Measurements from ENCODE around the gene TRIM41. TPM values are rescaled to one million over a fixed set of nuclear protein-coding genes. Genes with fewer than 3 reads are reported as not detected.

Gene TRIM41
- total RNA-seq, 1 donor from 2014 or later, result 24.6 TPM

DNA sequence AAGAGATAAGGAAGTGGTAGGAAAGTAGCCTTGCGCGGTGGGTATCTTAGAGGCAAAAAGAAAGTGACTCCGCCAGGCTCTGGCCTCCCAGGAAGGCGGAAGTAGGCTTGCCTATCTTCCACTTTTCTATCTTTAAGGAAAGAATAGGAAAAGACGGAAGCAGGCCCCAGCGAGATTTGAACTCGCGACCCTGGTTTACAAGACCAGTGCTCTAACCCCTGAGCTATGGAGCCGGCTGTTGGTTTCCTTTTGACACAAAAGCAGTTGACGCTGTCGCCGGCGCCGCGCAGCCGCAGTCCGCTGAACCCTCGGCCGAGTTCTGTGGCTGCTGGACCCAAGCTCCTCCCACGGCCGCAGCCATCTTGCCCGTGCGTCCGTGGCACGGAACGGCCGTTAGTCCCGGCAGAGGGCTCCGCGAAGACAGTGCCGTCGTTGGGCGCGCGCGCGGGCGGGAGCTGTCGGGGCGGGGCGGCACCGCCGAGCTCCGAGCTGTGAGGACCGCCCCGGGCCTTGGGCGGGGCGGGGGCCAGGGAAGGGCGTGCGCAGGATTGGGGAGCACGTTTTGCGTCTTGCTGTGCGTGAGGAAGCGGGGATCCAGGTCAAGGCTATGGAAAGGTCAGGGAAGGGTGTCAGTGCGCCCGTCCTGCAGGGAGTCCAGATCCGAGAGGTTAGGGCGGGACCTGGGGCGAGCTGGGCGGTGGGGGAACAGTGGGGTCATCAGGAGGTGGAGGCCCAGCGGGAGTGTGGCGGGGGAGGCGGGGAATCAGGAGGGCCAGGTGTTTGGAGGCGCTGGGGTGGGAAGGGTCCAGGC is 31.4 kb upstream of the TRIM41 start:
- intact Hi-C loops (cut with DNase I), result no loop called here
- peak; percentile 82 for ATAC-seq
- peak; percentile 98 for DNase-seq (ENCODE audit: low spot score)

DNA sequence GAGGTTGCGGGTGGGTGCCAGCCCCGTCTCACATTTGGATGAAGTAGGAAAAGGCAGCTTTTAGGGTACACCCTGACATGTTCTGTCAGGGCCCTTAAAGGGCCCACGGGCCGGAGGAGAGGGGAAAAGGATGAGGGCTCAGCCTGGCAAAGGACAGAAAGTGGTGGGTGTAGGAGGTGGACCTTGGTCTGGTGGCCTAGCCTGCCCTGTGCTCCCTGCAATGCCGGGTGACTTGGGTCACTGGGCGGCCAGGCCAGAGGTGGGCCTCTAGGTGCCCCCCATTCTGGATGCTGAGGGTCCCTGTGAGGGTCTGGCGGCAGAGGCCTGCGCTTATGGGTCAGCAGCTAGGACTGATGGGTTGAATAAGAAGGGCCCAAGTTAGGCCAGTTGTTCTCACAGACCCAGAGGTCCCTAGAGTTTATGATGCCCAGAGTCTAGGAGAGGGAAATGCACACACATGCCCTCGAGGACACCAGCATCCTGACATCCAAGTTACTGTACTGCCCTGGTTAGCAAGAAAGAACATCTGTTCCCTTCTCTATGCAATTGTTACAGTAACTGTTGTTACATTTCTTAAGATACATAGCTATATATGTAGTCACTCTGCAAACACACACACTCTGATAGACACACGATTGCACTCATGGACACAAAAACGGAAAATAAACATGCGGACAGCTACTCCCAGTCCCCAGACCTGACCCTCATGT is 30.6 kb upstream of the TRIM41 start:
- DNase-seq (ENCODE audit: low spot score) (no peak), ATAC-seq (no peak)
- intact Hi-C loops (cut with DNase I), result no loop called here

DNA sequence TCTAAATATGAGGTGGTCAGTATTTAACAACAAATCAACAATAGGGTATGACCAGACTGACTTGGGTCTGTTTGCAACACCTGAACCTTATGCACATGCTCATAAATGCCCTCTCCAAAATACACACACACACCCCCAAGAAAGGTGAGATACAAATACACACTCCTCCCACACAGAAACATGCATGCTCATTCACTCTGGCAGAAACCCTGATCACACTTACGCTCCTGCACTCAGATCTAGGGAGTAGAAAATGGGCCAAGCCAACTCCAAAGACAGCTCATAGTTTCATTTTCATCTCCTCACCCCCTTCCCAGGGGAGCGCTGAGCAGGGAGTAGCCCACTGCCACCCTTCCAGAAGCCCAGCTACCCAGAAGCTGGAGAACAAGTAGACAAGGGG is 29.4 kb upstream of the TRIM41 start:
- no peak for ATAC-seq
- intact Hi-C loops (cut with DNase I), result no loop called here
- no peak for DNase-seq (ENCODE audit: low spot score)

DNA sequence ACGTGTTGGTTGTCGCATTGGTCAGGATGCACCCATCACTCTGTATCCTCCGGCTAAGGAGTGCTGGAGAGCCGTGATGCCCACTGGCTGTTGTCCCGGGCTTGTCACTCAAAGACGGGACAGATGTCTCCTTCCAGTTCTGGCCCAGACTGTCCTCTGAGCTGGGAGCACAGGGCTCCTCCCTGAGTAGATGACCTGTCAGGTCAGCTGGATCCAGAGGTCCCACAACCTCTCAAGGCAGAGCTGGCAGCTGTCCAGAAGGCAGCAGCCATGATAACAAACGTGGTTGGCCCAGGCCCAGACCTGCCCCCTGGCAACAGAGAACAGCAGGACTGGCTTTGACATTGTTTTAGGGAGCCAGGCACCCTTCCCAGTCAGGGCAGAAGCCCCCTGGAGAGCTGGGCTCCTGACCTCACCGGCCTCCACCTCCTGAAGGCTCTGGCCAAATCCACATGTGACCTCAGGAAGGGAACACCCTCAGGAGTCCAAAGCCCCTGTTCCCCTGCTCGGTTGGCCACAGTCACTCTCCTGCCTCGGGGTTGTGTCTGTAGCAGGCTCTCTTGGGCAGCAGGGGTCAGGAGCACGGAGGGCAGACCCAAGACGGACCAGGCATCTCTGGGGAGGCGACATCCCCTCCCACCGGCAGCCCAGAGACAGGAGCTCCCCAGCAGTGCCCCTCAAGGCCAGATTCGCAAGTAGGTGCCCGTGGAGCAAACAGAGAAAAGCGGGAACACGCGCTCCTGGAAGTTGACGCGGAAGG is 28.4 kb upstream of the TRIM41 start:
- ATAC-seq, result no peak
- no peak for DNase-seq (ENCODE audit: low spot score)
- intact Hi-C loops (cut with DNase I), result no loop called here

DNA sequence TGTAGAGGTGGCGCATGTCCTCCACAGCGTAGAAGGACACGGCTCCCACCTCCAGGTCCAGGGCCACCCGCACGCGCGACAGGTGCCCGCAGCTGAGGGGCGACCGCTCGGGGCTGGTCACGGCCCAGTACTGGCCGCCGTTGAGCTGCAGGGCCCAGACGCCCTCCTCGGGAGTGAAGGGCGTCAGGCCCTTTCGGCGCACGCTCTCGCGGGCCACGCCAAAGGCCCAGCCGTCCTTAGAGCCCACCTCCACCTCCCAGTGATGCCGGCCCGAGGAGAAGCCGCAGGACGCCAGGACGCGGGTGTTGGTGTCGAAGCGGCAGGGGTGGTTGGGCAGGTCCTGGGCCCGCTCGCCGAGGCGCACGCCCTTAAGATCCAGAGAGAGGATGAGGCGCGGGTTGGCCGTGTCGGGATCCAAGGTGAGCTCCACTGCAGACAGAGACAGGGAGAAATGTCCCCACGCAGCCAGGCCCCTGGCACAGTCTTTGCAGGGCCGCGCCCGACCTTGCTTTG is 27.8 kb upstream of the TRIM41 start:
- DNase-seq (ENCODE audit: low spot score) (no peak), ATAC-seq (no peak)
- intact Hi-C loops (cut with DNase I), result no loop called here

DNA sequence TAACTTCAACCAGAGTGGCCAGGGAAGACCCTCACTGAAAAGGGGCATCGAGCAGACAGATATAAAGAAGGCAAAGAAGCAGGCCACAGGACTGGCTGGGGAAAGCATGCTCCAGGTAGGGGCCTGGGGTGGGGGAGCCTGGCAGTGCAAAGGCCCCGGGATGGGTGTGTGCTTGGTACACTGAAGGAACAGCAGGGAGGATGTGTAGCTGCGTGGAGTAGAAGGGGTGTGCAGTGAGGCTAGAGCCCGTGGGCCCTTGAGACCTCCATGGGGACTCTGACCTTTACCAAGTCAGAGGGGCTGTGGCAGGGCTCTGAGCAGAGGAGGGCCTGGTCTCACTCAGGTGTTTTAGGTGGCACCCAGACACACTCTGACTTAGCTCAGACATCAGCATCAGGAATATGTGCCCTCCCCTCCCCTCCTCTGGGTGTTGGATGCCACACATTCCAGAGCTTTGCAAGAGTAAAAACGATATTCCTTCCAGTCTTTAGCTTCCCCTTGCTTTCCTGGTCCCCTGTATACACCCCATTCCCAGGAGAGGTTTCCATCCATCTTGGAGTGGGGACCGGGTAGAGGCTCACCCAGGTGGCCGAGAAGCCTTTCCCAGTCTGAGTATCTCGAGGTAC is 25.6 kb upstream of the TRIM41 start:
- ATAC-seq (no peak), DNase-seq (ENCODE audit: low spot score) (no peak)
- intact Hi-C loops (cut with DNase I), result no loop called here

DNA sequence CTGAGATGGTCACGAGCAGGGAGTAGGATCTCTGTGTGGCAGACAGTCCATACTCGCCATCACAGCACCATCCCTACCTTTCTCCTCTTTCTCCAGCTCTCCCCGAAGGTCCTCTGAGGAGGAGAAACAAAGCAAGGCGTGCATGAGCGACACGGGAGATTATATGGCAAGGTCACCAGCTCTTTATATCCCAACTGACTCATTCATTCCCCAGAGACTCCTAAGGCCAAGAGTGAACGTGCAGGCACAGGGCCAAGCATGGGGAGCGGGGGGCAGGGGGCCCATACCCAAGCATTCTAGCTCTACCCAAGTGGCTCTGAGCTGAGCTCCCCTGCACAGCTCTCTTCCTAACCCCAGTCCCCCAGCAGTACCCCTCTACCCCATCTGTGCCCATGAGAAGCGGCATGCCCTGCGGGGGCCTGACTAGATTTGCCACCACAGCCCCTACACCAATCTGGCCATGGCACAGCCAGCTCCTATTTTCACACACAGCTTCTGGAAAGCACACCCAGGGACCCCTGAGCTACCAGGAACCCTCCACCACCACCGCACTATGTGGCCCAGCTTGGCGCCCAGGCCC is 24.9 kb upstream of the TRIM41 start:
- DNase-seq (ENCODE audit: low spot score), result no peak
- intact Hi-C loops (cut with DNase I), result no loop called here
- ATAC-seq, result no peak

DNA sequence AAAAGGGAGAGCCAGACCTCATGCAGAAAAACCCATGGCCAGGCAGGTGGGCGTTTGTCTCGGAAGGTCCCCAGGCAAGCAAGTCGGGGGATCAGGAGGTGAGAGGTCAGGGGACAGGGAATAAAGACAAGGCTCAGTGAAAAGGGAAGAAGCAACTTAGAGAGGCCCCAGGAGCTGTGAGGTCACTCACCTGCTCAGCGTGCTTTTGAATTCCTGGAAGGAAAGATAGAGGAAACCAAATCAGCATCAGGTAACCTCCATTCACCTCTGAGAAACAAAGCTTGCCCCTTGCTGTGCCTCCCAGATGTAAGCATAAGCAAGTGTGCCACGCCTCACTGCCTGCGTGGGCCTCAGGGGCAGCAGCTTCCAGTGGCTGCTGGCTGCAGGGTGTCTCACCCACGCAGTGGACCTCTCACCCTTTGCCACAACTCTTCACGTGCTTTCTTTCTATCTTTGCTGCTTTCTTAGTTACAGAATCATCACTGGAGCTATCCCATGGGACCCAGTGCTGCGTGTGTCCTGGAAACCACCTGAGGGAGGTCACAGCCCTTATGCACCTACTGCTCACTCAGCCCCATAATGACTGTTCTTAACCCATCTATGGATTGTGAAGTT is 24.1 kb upstream of the TRIM41 start:
- intact Hi-C loops (cut with DNase I), result no loop called here
- ATAC-seq, result no peak
- DNase-seq (ENCODE audit: low spot score), result no peak

DNA sequence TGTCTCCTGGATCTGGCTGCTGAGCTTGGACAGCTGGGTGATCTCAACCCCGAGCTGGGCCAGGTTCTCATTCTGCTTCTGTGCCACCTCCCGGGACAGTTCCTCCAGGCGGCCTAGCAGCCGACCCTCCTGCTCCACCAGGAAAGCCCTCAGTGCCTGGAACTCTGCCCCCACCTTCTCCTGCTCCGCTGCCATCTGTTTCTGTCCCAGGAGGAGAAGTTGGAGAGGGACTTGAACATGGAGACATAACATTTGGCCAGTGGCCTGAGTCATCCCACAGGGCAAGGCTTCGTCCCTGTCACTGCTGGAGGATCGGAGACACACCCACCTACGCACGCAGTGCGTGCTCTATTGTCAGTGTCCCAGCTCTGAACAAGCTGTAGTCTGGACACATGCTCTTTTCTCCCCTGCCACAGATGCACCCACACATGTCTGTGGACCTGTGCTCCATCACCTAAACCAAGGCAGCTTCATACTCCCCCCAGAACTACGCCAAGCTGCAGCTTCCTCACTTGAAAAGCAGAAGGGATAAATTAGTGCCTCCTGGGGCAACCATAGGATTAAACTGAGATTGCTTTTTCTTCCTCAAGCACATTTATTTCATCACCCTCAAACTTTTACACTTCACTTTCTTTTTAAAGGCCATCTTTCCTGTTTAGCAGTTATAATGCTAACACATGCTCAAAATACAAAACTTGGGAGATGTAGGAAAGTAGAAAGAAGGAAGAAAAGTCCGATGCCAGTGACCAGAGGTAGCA is 23.0 kb upstream of the TRIM41 start:
- ATAC-seq (no peak), DNase-seq (ENCODE audit: low spot score) (no peak)
- intact Hi-C loops (cut with DNase I), result no loop called here

DNA sequence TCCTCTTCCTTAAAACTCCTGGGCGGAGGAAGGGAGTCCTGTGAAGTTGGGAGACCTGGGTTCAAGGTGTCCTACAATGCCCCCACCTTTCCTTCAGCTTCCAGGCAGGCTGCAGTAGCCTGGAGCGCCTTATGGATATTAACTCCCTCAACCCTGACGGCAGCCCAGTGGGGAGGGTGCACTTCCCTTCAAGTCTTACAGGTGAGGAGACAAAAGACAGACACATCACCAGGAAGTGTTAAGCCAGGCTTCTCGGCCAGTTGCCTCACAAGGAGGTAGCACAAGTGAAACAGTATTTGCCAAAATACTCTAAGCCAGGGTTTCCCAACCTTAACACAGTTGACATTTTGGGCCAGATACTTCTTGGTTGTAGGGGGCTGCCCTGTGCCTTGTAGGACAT is 22.3 kb upstream of the TRIM41 start:
- DNase-seq (ENCODE audit: low spot score) (no peak), ATAC-seq (no peak)
- intact Hi-C loops (cut with DNase I), result no loop called here

DNA sequence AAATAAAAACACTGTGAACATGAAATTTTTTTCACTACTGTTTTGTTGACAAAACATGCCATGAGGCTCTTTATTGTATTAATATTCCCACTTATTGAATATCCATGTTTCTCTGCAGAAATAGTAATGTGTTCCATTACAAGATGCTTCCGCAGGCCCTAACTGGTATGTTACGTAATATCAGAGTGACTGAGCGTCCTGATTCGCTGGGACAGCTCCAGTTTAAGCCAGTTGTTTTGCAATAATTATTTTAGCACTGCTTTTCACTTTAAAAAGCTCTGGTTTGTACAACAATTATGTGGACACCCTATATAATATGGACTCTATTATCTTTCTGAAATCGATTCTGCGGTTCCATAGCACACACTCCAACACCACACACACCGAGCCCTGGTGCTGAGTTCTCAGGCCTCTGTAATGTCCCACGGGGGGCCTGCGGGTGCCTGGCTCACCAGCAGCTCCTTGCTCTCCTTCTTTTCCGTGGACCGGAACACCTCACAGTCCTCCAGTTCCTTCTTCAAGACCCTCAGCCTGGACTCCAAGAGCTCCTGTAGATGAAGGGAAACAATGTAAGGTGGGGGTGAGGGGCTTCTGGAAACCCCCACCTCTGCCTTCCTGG is 19.9 kb upstream of the TRIM41 start:
- intact Hi-C loops (cut with DNase I), result no loop called here
- DNase-seq (ENCODE audit: low spot score), result no peak
- ATAC-seq, result peak; percentile 46

DNA sequence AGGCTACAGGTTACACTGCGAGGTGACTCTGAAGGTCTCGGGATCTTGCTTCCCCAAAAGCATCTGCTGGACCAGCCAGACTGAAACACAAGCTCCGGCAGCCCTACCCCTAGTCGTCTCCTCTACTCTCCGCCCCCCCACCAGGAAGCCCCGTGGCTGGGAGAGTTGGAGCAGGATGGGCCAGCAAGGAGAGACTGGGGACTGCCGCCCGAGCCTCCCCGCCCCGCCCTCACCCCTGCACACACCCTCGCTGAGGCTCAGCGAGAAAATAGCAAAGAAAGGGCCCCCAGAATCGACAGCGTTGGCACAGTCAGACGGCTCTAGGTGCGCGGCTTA is 19.3 kb upstream of the TRIM41 start:
- DNase-seq (ENCODE audit: low spot score), result no peak
- intact Hi-C loops (cut with DNase I), result no loop called here
- ATAC-seq, result peak; percentile 11

DNA sequence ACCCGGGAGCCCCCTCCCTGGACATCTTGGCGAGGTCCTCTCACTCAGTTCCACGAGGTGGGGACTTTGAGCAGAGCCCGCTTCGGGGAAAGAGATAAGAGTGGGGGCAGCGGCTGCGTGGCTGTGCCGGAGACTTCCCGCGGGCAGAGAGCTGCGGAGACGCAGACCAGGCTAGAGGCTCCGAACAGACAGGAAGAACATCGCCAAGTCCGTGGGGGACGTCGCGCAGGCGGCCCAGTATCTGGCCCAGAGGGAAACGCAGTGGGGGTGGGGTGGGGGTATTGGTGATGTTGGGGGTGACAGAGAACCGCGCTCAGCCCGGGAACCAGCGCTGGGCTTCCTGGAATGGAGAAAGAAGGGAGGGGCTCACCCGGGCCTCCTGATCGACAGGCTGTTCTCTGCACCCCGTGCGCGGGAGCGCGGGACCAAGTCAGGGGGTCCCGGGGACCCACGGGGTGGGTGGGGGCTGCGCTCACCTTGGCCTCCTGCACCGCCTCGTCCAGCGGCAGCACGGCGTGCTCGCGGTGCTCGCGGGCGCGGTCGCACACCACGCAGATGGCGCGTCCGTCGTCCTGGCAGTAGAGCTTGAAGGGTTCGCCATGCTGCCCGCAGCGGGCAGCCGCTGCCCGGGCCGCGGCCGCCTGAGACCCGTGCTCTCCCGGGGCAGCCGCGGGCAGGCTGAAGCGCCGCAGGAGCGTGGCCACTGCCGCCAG is 18.8 kb upstream of the TRIM41 start:
- intact Hi-C loops (cut with DNase I), result no loop called here
- no peak for ATAC-seq
- DNase-seq (ENCODE audit: low spot score), result no peak

DNA sequence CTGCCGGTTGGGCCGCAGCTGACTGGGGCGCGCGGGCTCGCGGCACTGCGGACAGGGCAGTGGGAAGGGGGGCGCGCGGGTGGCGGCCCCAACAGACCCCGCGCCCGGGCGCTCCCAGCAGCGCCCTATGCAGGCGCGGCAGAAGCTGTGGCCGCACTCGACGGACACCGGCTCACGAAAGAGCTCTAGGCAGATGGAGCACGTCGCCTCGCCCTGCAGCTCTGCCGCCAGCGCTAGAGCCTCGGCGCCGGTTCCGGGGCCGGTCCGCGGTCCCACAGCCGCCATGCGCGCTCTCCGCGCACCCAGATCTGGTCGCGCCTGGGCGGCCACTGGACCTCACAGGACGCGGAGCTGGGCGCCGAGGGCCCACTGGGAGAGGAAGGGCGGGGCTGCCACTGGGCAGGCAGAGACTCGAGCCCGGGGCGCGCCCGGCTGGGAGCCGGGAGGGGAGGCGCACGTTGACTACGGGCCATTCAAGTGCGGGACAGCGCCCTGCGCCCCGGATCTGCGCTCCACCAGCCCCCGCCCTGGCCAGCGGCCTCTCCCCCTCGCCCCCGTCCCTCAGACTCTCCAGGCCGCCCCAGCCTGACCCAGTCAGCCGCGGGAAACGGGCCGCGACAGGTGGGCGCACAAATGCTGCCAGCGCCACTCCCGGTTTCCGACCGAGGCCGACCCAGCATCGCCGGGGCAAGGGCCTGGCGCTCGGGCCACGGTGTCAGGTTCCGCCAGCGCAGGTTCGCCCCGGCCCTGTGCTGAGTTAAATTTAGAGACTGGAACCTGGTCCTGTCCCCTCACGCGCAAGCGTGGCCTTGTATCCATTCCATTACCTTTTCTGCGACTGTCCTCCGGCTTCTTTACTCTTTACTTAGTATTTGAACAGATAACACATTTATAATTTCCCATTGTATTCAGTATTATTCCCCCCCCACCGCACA is 18.0 kb upstream of the TRIM41 start, which contains the start of gene TRIM7:
TSS of gene TRIM7 (minus strand) at position 371 of the 935 bp plus-strand sequence. CDS start at position 285, 86 bp downstream.
- ATAC-seq (no peak), DNase-seq (ENCODE audit: low spot score) (no peak)
- intact Hi-C loops (cut with DNase I), result no loop called here

DNA sequence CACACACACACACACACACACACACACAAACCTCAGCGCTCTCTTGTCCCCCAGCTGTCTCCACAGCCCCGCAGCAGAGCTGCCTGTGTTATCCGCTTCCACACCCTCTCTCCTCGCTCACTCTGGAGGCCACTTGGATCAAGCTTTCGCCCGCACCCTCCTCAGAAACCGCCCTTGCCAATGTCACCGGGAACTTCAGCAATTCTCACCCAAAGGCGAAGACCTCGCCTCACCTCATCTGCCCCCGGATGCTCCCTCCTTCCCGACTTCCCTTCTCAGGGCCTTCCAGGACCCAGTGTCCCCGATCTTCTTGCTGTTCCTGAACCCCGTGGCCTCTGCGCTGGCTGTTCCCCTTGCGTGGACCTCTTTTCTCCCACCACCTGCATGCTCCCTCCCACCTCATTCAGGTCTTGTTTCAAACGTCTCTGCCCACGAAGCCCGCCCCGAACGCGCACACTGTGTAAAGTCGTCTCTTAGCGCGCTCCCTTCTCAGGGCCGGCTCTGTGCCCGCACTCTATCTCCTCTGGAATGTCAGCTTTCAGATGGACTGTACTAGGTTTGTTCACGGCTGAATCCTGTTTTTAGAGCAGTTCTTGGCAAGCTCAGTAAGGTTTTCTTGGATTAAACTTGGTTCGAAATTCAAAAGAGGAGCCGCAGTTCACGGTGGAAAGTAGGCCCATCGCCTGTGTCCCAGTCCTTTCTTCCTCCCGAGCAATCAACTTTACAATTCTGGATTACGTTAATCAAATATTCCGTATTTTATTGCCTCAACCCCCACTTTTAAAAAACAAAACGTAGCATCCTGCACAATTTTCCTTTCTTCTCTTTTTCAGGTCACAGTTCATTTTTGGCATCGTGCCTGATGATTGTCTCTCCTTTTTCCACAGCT is 17.1 kb upstream of the TRIM41 start:
- DNase-seq (ENCODE audit: low spot score), result no peak
- no peak for ATAC-seq
- intact Hi-C loops (cut with DNase I), result no loop called here

Measured in sciatic nerve (tissue), 2 donors.